Common myeloid progenitor, CD34-positive (primary cell): ENCODE data around the gene RPL37.

Experiments used
- CTCF ChIA-PET: fragments of 350-600 bp; sonication (Branson Sonifier 250); formaldehyde crosslinking; loops from one replicate; lab custom pipeline; 2021; ENCODE audit warnings: antibody characterized with exemption; lab: Charles Lee
- POLR2A ChIA-PET: fragments of 350-600 bp; sonication (Branson Sonifier 250); formaldehyde crosslinking; loops from one replicate; lab custom pipeline; 2021; ENCODE audit warnings: antibody characterized with exemption; lab: Charles Lee
- DNase-seq, 3 donors: peaks; one replicate each; pipeline versions ENCODE4 v3.0.0 to v3.0.0-alpha.2; 2013
- H3K27ac ChIP-seq, 2 experiments: 1 replicate in 1 of 2; 2 replicates in 1 of 2; pipeline ENCODE4 v1.7.0; 2013; ENCODE audit warnings: inconsistent platforms in 2 of 2, low read length in 2 of 2, mild to moderate bottlenecking in 2 of 2, low read depth in 1 of 2, moderate library complexity in 1 of 2; ENCODE audit not compliant: severe bottlenecking in 2 of 2, insufficient read depth in 1 of 2, poor library complexity in 1 of 2
- H3K27me3 ChIP-seq, 5 experiments: replicated peaks in 2 of 5; 1 replicate in 3 of 5; 2 replicates in 2 of 5; pipeline versions ENCODE4 v1.6.1 to v1.7.0; 2013; ENCODE audit warnings: low read length in 4 of 5, mild to moderate bottlenecking in 2 of 5, moderate library complexity in 2 of 5, inconsistent platforms in 1 of 5; ENCODE audit not compliant: insufficient read depth in 5 of 5, control insufficient read depth in 4 of 5
- H3K36me3 ChIP-seq, 4 experiments: 1 replicate in 2 of 4; 2 replicates in 2 of 4; pipeline versions ENCODE4 v1.6.1 to v1.7.0; 2013; ENCODE audit warnings: low read length in 3 of 4, control low read depth in 1 of 4, mild to moderate bottlenecking in 1 of 4; ENCODE audit not compliant: control insufficient read depth in 4 of 4, insufficient read depth in 4 of 4
- H3K4me1 ChIP-seq, 4 experiments: 1 replicate in 3 of 4; 2 replicates in 1 of 4; pipeline versions ENCODE4 v1.6.1 to v1.7.1; 2013; ENCODE audit warnings: low read length in 3 of 4, mild to moderate bottlenecking in 3 of 4, control low read depth in 1 of 4, inconsistent platforms in 1 of 4, moderate library complexity in 1 of 4; ENCODE audit not compliant: control insufficient read depth in 4 of 4, insufficient read depth in 4 of 4; ENCODE audit errors: control extremely low read depth in 1 of 4
- H3K4me3 ChIP-seq, 7 experiments: 1 replicate in 4 of 7; 2 replicates in 3 of 7; pipeline versions ENCODE4 v1.5.1 to v1.7.0; 2013; ENCODE audit warnings: mild to moderate bottlenecking in 7 of 7, low read length in 6 of 7, moderate library complexity in 6 of 7, inconsistent platforms in 2 of 7, low read depth in 2 of 7, control low read depth in 1 of 7; ENCODE audit not compliant: insufficient read depth in 4 of 7, control insufficient read depth in 1 of 7; ENCODE audit errors: extremely low read depth in 1 of 7
- H3K9me3 ChIP-seq, 5 experiments: 1 replicate in 4 of 5; 2 replicates in 1 of 5; pipeline versions ENCODE4 v1.6.1 to v1.7.1; 2013; ENCODE audit warnings: low read length in 4 of 5, mild to moderate bottlenecking in 2 of 5, inconsistent platforms in 1 of 5, low read depth in 1 of 5, moderate library complexity in 1 of 5; ENCODE audit not compliant: control insufficient read depth in 4 of 5, insufficient read depth in 2 of 5; ENCODE audit errors: control extremely low read depth in 1 of 5
- WGBS: methylation state at CpG from one replicate; pipeline ENCODE4 v1.1.5; 2013; ENCODE audit not compliant: insufficient coverage; 5-methylcytosine and 5-hydroxymethylcytosine counted together

RPL37 gene

GRCh38 chr5:40781843-40782409 is 53.1 kb downstream of the RPL37 start:
- ChIA-PET CTCF (interaction anchor here (1.0 kb wide), 1 partner anchor 20 kb away, joined by 4 read pairs; no protein-coding TSS in a partner anchor), POLR2A (interaction anchor here (0.7 kb wide), 1 partner anchor 9 kb away, joined by 3 read pairs; no protein-coding TSS in a partner anchor)
- Histone ChIP-seq H3K4me1 (peaks cover 0 to 6% (median 4%) of the 10 kb centered on the region in 4 experiments), H3K9me3 (no peaks in the 10 kb centered on the region), H3K27me3 (no peaks in the 10 kb centered on the region), H3K36me3 (peaks cover 0 to 4% (median 1%) of the 10 kb centered on the region in 4 experiments), H3K27ac (no peak overlapping the region), H3K4me3 (no peak overlapping the region)
- no peak for DNase-seq

- no peak overlapping the region for H3K27ac ChIP-seq
- H3K27me3 ChIP-seq: no peaks in the 10 kb centered on the region
- H3K4me3 ChIP-seq: no peak overlapping the region
- peaks cover 3 to 8% (median 6%) of the 10 kb centered on the region in 4 experiments for H3K36me3 ChIP-seq
- ChIA-PET CTCF (no interaction called here), POLR2A (no interaction called here)
- no peaks in the 10 kb centered on the region for H3K9me3 ChIP-seq
- peaks cover 3 to 15% (median 8%) of the 10 kb centered on the region in 4 experiments for H3K4me1 ChIP-seq
- no peak for DNase-seq
- 100% methylated on average over 3 of the region's 3 CpGs for WGBS
Measured at GRCh38 chr5:40780858-40781257, 54.2 kb downstream of the RPL37 start.

DNA sequence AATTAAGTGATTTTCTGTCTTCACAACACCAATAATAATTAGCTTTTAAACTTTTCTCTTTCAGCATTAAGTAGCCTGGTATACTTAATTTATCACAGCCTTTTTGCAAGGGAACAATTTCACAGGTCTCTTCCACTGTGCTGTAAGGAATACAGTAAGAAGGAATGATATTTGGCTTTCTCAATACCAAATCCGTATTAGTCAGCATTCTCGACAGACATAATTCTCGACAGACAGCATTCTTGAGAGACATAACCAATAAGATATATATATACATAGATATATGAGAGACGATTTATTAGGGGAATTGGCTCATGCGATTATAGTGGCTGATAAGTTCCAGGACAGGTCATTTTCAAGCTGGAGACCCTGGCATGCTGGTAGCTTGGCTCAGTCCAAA is 54.8 kb downstream of the RPL37 start:
- CTCF ChIA-PET: interaction anchor here (0.8 kb wide), 1 partner anchor 11 kb away, joined by 3 read pairs; no protein-coding TSS in a partner anchor
- no peak overlapping the region for H3K27ac ChIP-seq
- H3K27me3 ChIP-seq: no peaks in the 10 kb centered on the region
- peaks cover 9 to 15% (median 11%) of the 10 kb centered on the region in 4 experiments for H3K36me3 ChIP-seq
- no peaks in the 10 kb centered on the region for H3K9me3 ChIP-seq
- WGBS: 100% methylated on average over 1 of the region's 5 CpGs
- POLR2A ChIA-PET: no interaction called here
- peaks cover 3 to 16% (median 9%) of the 10 kb centered on the region in 4 experiments for H3K4me1 ChIP-seq
- no peak overlapping the region for H3K4me3 ChIP-seq
- DNase-seq: no peak

DNA sequence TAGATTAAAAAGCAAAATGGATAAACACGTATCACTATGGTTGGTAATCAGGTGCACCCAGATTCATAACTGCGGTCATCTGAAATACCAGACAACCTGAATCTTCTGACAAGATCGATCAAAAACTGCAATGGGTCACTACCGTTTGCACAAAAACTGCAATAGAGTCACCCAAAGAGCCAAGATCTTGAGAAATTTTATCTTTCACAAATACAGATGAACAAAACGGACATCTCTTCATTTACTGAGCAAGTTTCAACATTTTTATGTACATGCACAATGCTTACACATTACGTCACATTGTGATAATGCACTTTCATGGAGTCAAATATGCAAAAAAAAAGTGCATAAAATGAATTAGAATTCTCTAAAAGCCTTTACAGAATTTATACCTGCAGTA is 55.5 kb downstream of the RPL37 start:
- H3K27me3 ChIP-seq: no peaks in the 10 kb centered on the region
- H3K4me3 ChIP-seq: no peak overlapping the region
- H3K4me1 ChIP-seq: peaks cover 3 to 16% (median 9%) of the 10 kb centered on the region in 4 experiments
- ChIA-PET POLR2A (no interaction called here), CTCF (interaction anchor here (0.8 kb wide), 1 partner anchor 12 kb away, joined by 3 read pairs; no protein-coding TSS in a partner anchor)
- no peak for DNase-seq
- H3K36me3 ChIP-seq: peaks cover 11 to 21% (median 14%) of the 10 kb centered on the region in 4 experiments
- WGBS: 100% methylated on average over 4 of the region's 6 CpGs
- H3K27ac ChIP-seq: no peak overlapping the region
- H3K9me3 ChIP-seq: no peaks in the 10 kb centered on the region

DNA sequence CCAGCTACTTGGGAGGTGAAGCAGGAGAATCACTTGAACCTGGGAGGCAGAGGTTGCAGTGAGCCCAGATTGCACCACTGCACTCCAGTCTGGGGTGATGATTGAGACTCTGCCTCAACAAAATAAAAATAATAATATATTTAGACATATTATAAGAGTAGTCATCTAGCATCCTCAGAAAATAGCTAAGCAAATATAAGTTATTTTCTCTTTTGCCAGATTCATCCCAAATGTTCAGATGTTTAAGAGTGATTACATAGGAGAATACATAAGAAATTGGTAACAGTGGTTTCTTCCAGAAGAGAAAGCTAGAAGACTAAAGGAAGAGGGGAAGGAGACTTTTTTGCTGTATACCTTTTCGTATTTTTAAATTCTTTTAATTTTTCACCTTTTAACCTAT is 56.9 kb downstream of the RPL37 start:
- H3K9me3 ChIP-seq: no peaks in the 10 kb centered on the region
- no CpG with 5 or more reads among the region's 1 CpG for WGBS
- ChIA-PET POLR2A (no interaction called here), CTCF (interaction anchor here (0.6 to 1.2 kb wide), 3 partner anchors 10 to 1402 kb away, joined by 3 read pairs; no protein-coding TSS in a partner anchor)
- peaks cover 16 to 32% (median 16%) of the 10 kb centered on the region in 4 experiments for H3K36me3 ChIP-seq
- H3K4me1 ChIP-seq: peaks cover 3 to 16% (median 9%) of the 10 kb centered on the region in 4 experiments
- no peaks in the 10 kb centered on the region for H3K27me3 ChIP-seq
- no peak for DNase-seq
- no peak overlapping the region for H3K27ac ChIP-seq
- no peak overlapping the region for H3K4me3 ChIP-seq

- ChIA-PET POLR2A (no interaction called here), CTCF (interaction anchor here (1.0 to 2.8 kb wide), 4 partner anchors 11 to 31 kb away, joined by 4 to 17 read pairs (median 4); no protein-coding TSS in a partner anchor)
- Histone ChIP-seq H3K36me3 (peaks cover 16 to 42% (median 22%) of the 10 kb centered on the region in 4 experiments), H3K27me3 (no peaks in the 10 kb centered on the region), H3K4me3 (no peak overlapping the region), H3K4me1 (peaks cover 0 to 12% (median 8%) of the 10 kb centered on the region in 4 experiments), H3K27ac (peak overlapping the region in 1 of 2 experiments; percentile 47), H3K9me3 (no peaks in the 10 kb centered on the region)
- no peak for DNase-seq
- 40% methylated on average over 1 of the region's 1 CpG for WGBS
Measured at GRCh38 chr5:40776658-40776977, 58.4 kb downstream of the RPL37 start.
